GM18519 (cell line): ENCODE results near the gene PRDX2.

Experiments used
- ATAC-seq: cut with Tn5 transposase; IDR thresholded peaks from one replicate; pipeline ENCODE4 v1.9.1; 2021; ENCODE audit warnings: mild to moderate bottlenecking, moderate library complexity; ENCODE audit not compliant: unreplicated experiment, low FRiP score

The PRDX2 gene

DNA sequence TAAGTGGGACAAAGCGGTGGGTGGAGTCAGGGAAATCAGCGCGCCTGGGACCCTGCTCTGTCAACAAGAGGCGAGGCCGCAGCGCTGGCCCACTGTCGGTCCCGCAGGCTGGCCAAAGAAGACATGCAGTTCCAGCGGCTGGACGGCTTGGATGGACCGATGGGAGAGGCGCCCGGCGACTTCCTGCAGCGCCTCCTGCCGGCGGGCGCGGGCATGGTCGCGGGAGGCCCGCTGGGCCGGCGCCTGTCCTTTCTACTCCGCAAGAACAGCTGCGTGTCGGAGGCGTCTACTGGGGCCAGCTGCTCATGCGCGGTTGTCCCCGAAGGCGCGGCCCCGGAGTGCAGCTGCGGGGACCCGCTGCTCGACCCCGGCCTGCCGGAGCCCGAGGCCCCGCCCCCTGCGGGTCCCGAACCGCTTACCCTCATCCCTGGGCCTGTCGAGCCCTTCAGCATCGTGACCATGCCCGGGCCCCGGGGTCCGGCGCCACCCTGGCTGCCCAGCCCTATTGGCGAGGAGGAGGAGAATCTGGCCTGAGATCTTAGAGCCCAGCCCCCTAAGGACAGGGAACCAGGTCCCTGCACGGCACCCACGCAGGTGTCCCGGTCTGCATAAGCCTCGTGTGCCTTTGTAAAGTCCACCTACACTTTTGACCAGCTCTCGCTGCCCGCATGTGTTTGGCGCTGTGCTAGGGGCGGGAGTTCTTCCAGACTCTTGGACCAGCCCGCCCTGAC lies 43.9 kb downstream of the PRDX2 start:
- no peak for ATAC-seq

- no peak for ATAC-seq
These were observed 45.3 kb downstream of the PRDX2 start for GRCh38 chr19:12756150-12756883.

- no peak for ATAC-seq
These were observed 47.0 kb downstream of the PRDX2 start for GRCh38 chr19:12754465-12755196.

DNA sequence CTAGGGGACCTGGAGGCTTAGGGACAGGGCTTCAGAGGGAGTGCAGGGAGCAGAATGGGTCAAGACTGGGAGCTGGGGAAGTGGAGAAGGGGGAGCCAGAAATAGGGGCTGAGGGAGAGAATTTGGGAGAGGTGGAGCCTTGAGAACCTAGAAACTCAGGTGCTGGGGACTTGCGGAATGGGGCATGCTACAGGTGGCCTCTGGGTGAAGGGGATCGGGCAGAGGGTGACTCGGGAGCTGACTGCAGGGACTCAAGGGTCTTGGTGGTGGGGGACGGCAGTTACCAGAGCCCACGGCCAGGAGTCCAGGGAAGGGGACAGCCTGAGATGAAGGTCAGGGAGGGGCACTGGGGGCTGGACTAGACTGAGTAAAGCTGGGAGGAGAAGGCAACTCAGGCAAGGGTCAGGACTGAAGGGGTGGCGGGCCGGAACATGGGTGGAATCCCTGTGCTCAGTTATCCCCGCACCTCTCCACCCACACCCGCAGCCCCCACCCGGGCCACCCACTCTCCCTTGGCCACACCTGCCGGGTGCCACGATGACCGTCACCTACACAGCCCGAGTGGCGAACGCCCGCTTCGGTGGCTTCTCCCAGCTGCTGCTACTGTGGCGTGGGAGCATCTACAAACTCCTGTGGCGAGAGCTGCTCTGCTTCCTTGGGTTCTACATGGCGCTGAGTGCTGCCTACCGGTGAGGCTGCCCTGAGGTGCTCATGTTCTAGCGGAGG lies 49.4 kb downstream of the PRDX2 start:
- ATAC-seq = no peak

GRCh38 chr19:12751635-12752034 lies 50.0 kb downstream of the PRDX2 start, which contains the start of gene BEST2:
Gene BEST2, plus strand, starts transcription at chr19:12751791. Its CDS starts 802 bp downstream, at chr19:12752593.
- ATAC-seq = no peak

- no peak for ATAC-seq
These were observed 50.7 kb downstream of the PRDX2 start for GRCh38 chr19:12750851-12751250.

- ATAC-seq = no peak
These were observed 51.6 kb downstream of the PRDX2 start for GRCh38 chr19:12749938-12750521.

DNA sequence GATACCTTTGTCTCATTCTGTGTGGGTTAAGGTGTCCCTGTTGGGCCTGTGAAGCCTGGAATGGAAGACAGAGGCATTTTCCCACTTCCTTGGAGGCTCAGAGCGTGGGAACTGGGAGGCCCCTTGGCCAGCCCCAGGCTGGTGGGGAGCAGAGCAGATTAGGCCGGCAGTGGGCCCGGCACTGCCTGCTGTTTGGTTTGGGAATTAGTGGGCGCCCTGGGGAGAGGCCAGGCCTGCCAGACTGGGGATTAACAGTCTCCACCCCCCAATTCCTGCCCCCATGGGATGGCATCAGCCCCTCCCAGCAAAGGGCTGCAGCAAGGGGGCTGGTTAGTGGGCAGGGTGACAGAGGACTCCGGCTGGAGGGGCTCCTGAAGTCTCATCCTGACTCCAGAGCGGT lies 53.1 kb downstream of the PRDX2 start:
- ATAC-seq = no peak
